Mesendoderm (in vitro differentiated cells): ENCODE measurements around the gene MICAL1.

ENCODE experiments used
- DNase-seq: peaks from one replicate; pipeline ENCODE4 v3.0.0; 2013
- H2AK5ac ChIP-seq: 2 replicates; pipeline ENCODE4 v1.6.1; 2013; ENCODE audit warnings: low read length, inconsistent platforms
- H2BK120ac ChIP-seq: 2 replicates; pipeline ENCODE4 v1.6.1; 2013; ENCODE audit warnings: low read depth, mild to moderate bottlenecking, low read length, moderate library complexity, mixed read lengths
- H2BK15ac ChIP-seq: replicated peaks from 2 replicates; pipeline ENCODE4 v1.6.1; 2013; ENCODE audit warnings: low read depth, mild to moderate bottlenecking, moderate library complexity
- H2BK5ac ChIP-seq: 2 replicates; pipeline ENCODE4 v1.6.1; 2013; ENCODE audit warnings: low read length, inconsistent platforms
- H3K18ac ChIP-seq: 2 replicates; pipeline ENCODE4 v1.6.1; 2013; ENCODE audit warnings: mild to moderate bottlenecking, low read length, mixed read lengths
- H3K23ac ChIP-seq: one replicate; pipeline ENCODE4 v1.6.1; 2013; ENCODE audit warnings: low read length
- H3K27ac ChIP-seq: 2 replicates; pipeline ENCODE4 v1.5.1; 2013; ENCODE audit warnings: low read depth, mild to moderate bottlenecking, inconsistent platforms, low read length, moderate library complexity
- H3K27me3 ChIP-seq: 2 replicates; pipeline ENCODE4 v1.6.1; 2013; ENCODE audit warnings: low read length, control low read depth, mild to moderate bottlenecking, inconsistent platforms; ENCODE audit not compliant: insufficient read depth, poor library complexity
- H3K36me3 ChIP-seq: 2 replicates; pipeline ENCODE4 v1.6.1; 2013; ENCODE audit warnings: low read length, inconsistent platforms; ENCODE audit not compliant: control insufficient read depth, insufficient read depth
- H3K4ac ChIP-seq: one replicate; pipeline ENCODE4 v1.6.1; 2013; ENCODE audit warnings: low read depth, mild to moderate bottlenecking, low read length, moderate library complexity
- H3K4me1 ChIP-seq: 2 replicates; pipeline ENCODE4 v1.6.1; 2013; ENCODE audit warnings: low read depth, low read length, inconsistent platforms; ENCODE audit not compliant: control insufficient read depth
- H3K4me2 ChIP-seq: 2 replicates; pipeline ENCODE4 v1.6.1; 2013; ENCODE audit warnings: low read length
- H3K4me3 ChIP-seq: 2 replicates; pipeline ENCODE4 v1.5.1; 2013; ENCODE audit warnings: mild to moderate bottlenecking, low read length
- H3K56ac ChIP-seq: one replicate; pipeline ENCODE4 v1.6.1; 2013; ENCODE audit warnings: low read length
- H3K79me1 ChIP-seq: 2 replicates; pipeline ENCODE4 v1.6.1; 2013; ENCODE audit warnings: low read length, inconsistent platforms
- H3K79me2 ChIP-seq: 2 replicates; pipeline ENCODE4 v1.6.1; 2013; ENCODE audit warnings: mild to moderate bottlenecking, low read length; ENCODE audit not compliant: control insufficient read depth, insufficient read depth
- H3K9ac ChIP-seq: 2 replicates; pipeline ENCODE4 v1.6.1; 2013; ENCODE audit warnings: low read length, inconsistent platforms
- H4K5ac ChIP-seq: one replicate; pipeline ENCODE4 v1.6.1; 2013; ENCODE audit warnings: low read length
- H4K8ac ChIP-seq: one replicate; pipeline ENCODE4 v1.6.1; 2013; ENCODE audit warnings: low read depth, mild to moderate bottlenecking, control low read depth, low read length, moderate library complexity
- WGBS: extraction: QIAGEN DNeasy Blood & Tissue Kit; methylation state at CpG from one replicate; pipeline ENCODE4 v1.1.7; 2013; ENCODE audit warnings: low lambda C conversion rate, missing lambda C conversion rate; ENCODE audit not compliant: insufficient coverage; ENCODE audit errors: extremely low coverage; 5-methylcytosine and 5-hydroxymethylcytosine counted together

The MICAL1 gene

DNA sequence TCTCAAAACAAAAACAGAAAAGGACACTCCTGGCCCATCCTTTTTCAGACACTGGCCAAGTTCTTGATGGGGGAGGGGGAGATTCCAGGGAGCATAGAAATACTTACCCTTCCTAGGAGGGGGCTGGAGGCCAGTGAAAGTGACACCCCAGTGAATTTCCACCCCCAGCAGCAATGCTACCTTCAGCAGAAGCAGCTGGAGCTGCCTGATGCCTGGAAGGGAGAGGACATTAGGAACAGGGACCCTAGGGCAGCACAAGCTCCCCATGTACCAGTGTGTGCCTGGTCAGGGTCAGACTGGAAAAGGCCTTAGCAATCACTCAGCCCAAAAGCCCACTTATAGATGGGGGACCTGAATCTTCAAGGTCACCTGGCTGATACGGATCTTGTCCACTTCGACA lies 2.4 kb downstream of the MICAL1 start:
- no peaks in the 10 kb centered on the region for H3K79me2 ChIP-seq
- no peak for DNase-seq
- no peak overlapping the region for H3K4me2 ChIP-seq
- no peaks in the 10 kb centered on the region for H3K79me1 ChIP-seq
- no peak overlapping the region for H2BK120ac ChIP-seq
- H3K18ac ChIP-seq: no peak overlapping the region
- H2BK5ac ChIP-seq: no peak overlapping the region
- no peak overlapping the region for H2BK15ac ChIP-seq
- H2AK5ac ChIP-seq: no peak overlapping the region
- H3K9ac ChIP-seq: no peak overlapping the region
- no peak overlapping the region for H3K4me3 ChIP-seq
- no peak overlapping the region for H3K23ac ChIP-seq
- peaks cover 4% of the 10 kb centered on the region for H3K36me3 ChIP-seq
- no CpG with 5 or more reads among the region's 2 CpGs for WGBS
- H3K4ac ChIP-seq: no peak overlapping the region
- H3K27ac ChIP-seq: no peak overlapping the region
- no peak overlapping the region for H3K56ac ChIP-seq
- H4K5ac ChIP-seq: no peak overlapping the region
- H4K8ac ChIP-seq: no peak overlapping the region
- H3K27me3 ChIP-seq: no peaks in the 10 kb centered on the region
- peaks cover 2% of the 10 kb centered on the region for H3K4me1 ChIP-seq

DNA sequence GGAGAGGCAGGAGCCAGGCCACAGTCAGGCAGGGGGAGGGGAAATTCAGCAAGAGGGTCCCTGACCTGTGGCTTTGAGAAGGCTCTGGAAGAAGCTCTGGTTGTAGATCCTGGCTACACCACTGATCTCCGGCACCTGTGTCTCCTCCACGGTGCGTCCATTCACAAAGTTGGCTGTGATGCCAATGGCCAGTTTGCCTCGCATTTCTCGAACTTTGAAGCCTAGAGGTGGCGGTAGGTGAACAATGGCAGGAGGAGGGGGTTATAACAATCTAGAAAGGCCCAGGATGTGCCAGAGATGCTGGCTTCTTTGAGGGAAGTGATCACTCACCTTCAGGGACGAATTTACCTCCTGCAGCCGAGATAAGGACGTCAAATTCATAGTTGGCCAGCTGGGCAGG lies 3.4 kb downstream of the MICAL1 start:
- Histone ChIP-seq H2BK15ac (no peak overlapping the region), H3K18ac (no peak overlapping the region), H3K36me3 (peaks cover 4% of the 10 kb centered on the region), H3K23ac (no peak overlapping the region), H3K27ac (no peak overlapping the region), H2BK120ac (no peak overlapping the region), H3K4me1 (peaks cover 2% of the 10 kb centered on the region), H2BK5ac (no peak overlapping the region), H3K4ac (no peak overlapping the region), H3K56ac (no peak overlapping the region), H2AK5ac (no peak overlapping the region), H3K4me2 (no peak overlapping the region), H3K79me1 (no peaks in the 10 kb centered on the region), H3K4me3 (no peak overlapping the region), H4K5ac (no peak overlapping the region), H4K8ac (no peak overlapping the region), H3K9ac (no peak overlapping the region), H3K27me3 (no peaks in the 10 kb centered on the region), H3K79me2 (no peaks in the 10 kb centered on the region)
- no CpG with 5 or more reads among the region's 9 CpGs for WGBS
- DNase-seq: no peak

DNA sequence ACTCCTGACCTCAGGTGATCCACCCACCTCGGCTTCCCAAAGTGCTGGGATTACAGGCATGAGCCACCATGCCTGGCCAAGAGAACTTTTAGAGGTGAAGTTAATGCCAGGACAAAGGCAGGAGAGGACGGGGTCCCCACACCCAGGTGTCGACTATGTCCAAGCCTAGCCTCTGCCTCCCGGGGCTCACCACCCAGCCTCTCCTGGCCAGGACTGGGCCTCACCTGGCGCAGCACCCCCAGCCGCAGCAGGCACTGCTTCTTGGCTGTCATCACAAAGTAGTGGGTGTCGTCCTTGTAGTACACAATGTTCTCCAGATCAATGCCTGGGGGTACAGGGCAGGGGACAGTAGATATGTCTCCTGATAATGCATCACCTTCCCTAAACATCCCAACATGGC lies 4.2 kb downstream of the MICAL1 start:
- WGBS: no CpG with 5 or more reads among the region's 7 CpGs

DNA sequence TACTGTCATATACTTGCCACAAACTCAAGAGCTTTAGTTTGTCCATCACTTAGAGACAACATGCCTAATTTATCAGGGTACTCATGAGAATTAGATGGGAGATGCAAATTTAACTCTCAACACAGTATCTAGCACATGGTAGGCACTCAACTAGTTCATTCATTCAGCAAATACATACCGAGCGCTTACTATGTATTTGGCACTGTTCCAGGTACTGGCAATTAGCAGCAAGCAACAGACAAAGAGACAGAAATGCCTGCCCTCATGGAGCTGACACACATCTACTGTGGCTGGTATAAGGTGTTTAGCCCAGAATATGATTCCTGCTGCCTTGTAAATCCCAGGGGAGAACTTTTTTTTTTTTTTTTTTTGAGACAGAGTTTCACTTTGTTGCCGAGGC lies 4.8 kb downstream of the MICAL1 start:
- Histone ChIP-seq H3K27ac (no peak overlapping the region), H3K56ac (no peak overlapping the region), H3K4me3 (no peak overlapping the region), H2BK120ac (no peak overlapping the region), H3K79me2 (no peaks in the 10 kb centered on the region), H3K9ac (no peak overlapping the region), H4K5ac (no peak overlapping the region), H3K4ac (no peak overlapping the region), H3K36me3 (peaks cover 4% of the 10 kb centered on the region), H3K23ac (no peak overlapping the region), H2BK15ac (no peak overlapping the region), H3K79me1 (no peaks in the 10 kb centered on the region), H2BK5ac (no peak overlapping the region), H3K4me1 (peaks cover 2% of the 10 kb centered on the region), H3K27me3 (no peaks in the 10 kb centered on the region), H2AK5ac (no peak overlapping the region), H3K18ac (no peak overlapping the region), H3K4me2 (no peak overlapping the region), H4K8ac (no peak overlapping the region)
- WGBS: no CpG with 5 or more reads among the region's 3 CpGs
- DNase-seq: no peak

More for the DNA sequence above, 4.2 kb downstream of the MICAL1 start:
- H3K4me2 ChIP-seq: no peak overlapping the region
- no peaks in the 10 kb centered on the region for H3K79me2 ChIP-seq
- no peak overlapping the region for H3K4me3 ChIP-seq
- DNase-seq: no peak
- H3K27me3 ChIP-seq: no peaks in the 10 kb centered on the region
- no peak overlapping the region for H2BK15ac ChIP-seq
- H4K8ac ChIP-seq: no peak overlapping the region
- no peak overlapping the region for H4K5ac ChIP-seq
- peaks cover 4% of the 10 kb centered on the region for H3K36me3 ChIP-seq
- no peak overlapping the region for H3K23ac ChIP-seq
- H2AK5ac ChIP-seq: no peak overlapping the region
- H3K79me1 ChIP-seq: no peaks in the 10 kb centered on the region
- no peak overlapping the region for H2BK5ac ChIP-seq
- H3K4ac ChIP-seq: no peak overlapping the region
- H3K27ac ChIP-seq: no peak overlapping the region
- no peak overlapping the region for H3K56ac ChIP-seq
- no peak overlapping the region for H3K18ac ChIP-seq
- H2BK120ac ChIP-seq: no peak overlapping the region
- H3K4me1 ChIP-seq: peaks cover 2% of the 10 kb centered on the region
- H3K9ac ChIP-seq: no peak overlapping the region

DNA sequence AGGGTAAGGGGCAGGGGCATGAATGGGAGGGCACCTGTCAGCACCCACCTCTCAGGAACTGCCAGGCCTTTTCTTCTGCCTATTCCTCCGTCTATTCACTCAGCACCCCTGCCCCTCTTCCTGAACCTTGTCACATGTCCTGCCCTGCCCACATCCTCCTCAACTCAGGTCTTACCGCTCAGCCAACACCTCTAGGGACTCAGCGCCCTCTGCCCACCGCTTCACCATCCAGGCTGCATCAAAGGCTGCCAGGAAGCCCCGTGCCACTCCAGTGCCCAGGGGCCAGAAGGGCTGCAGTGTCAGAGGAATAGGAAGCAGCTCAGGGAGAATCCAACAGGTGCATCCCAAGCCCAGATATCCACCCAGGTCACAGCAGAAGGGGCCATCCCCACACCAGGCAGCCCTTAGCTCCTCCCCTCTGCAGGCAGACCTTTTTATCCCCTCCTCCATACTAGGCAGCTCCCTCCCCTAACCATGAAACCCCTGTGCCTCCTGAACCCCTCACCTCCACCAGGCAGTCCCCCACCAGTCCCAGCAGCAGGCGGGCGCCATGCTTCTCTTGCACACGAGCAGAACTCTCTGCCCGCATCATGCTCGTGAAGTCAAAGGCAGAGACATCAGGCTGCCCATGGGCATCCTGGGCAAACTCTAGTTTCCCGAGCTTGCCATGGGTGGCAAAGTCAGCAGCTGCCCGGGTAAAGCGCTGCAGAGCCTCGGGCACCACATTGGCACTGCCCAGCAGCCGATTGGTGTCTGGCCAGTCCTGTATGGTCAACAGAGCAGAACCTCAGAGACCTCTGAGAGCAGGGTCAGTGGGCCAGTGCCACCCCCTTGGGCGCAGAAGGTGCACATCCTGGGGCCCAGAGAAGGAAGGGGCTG lies 5.5 kb downstream of the MICAL1 start:
- no peaks in the 10 kb centered on the region for H3K79me1 ChIP-seq
- no peak overlapping the region for H3K4me3 ChIP-seq
- DNase-seq: no peak
- H2AK5ac ChIP-seq: no peak overlapping the region
- no peak overlapping the region for H2BK120ac ChIP-seq
- H3K4me2 ChIP-seq: no peak overlapping the region
- H3K27me3 ChIP-seq: no peaks in the 10 kb centered on the region
- no peak overlapping the region for H3K18ac ChIP-seq
- H4K5ac ChIP-seq: no peak overlapping the region
- H2BK5ac ChIP-seq: no peak overlapping the region
- H3K56ac ChIP-seq: no peak overlapping the region
- H4K8ac ChIP-seq: no peak overlapping the region
- WGBS: no CpG with 5 or more reads among the region's 16 CpGs
- H3K79me2 ChIP-seq: no peaks in the 10 kb centered on the region
- no peak overlapping the region for H3K9ac ChIP-seq
- peaks cover 7% of the 10 kb centered on the region for H3K36me3 ChIP-seq
- H2BK15ac ChIP-seq: no peak overlapping the region
- H3K4ac ChIP-seq: no peak overlapping the region
- peaks cover 2% of the 10 kb centered on the region for H3K4me1 ChIP-seq
- no peak overlapping the region for H3K27ac ChIP-seq
- H3K23ac ChIP-seq: no peak overlapping the region
